ENCODE data around the gene LYPD4. TPM values are rescaled to one million over a fixed set of nuclear protein-coding genes. Genes with fewer than 3 reads are reported as not detected.

LYPD4 gene
- total and polyA plus RNA-seq, 7 experiments from 2014 or later: not detected

- DNase-seq (peak in 5 of 9 donors; percentile 44 to 60 (median 46)), ATAC-seq (no peak)
- Mint-ChIP-seq H3K27ac (peak overlapping the region; percentile 87 to 99 (median 98)), H3K27me3 (no peaks in the 10 kb centered on the region), H3K4me3 (peak overlapping the region; percentile 92 to 100 (median 98)), H3K9me3 (no peaks in the 10 kb centered on the region), H3K36me3 (peaks cover 11 to 47% (median 32%) of the 10 kb centered on the region in 5 donors), H3K4me1 (peaks cover 41 to 62% (median 56%) of the 10 kb centered on the region in 7 donors)
- peak overlapping the region; percentile 84 for H3K27ac ChIP-seq (ENCODE audit: low read depth, low read length)
- peak overlapping the region; percentile 78 for H3K4me3 ChIP-seq (ENCODE audit: low read length)
- ChIA-PET CTCF (interaction anchor here (0.6 to 9.0 kb wide), 5 partner anchors 15 to 46 kb away, joined by 3 to 151 read pairs (median 3); partner anchors contain the start of gene CD79A), POLR2A (interaction anchor here (1.2 to 13.3 kb wide), 10 partner anchors 8 to 70 kb away, joined by 4 to 565 read pairs (median 54); partner anchors contain the start of genes CD79A, ERFL, RABAC1 and RPS19)
- intact Hi-C loops (cut with micrococcal nuclease): loop anchor here (10.0 kb wide), 5 partner anchors 186 to 396 kb away; partner anchors contain the start of genes GRIK5 (in 2 of the 2), ZNF574 (in 2 of the 2), DEDD2 (in 1 of the 2) and GSK3A (in 1 of the 2)
- no peaks in the 10 kb centered on the region for H3K9me3 ChIP-seq (ENCODE audit: control insufficient read depth in 2 of 3, low read length in 3 of 3)
- peaks cover 20 to 55% (median 21%) of the 10 kb centered on the region in 3 experiments for H3K36me3 ChIP-seq (ENCODE audit: control insufficient read depth in 2 of 3, insufficient read depth in 3 of 3, low read length in 3 of 3)
- no peaks in the 10 kb centered on the region for H3K27me3 ChIP-seq (ENCODE audit: control insufficient read depth in 2 of 2, insufficient read depth in 2 of 2, low read length in 2 of 2)
- H3K4me1 ChIP-seq (ENCODE audit: control insufficient read depth in 2 of 2, insufficient read depth in 2 of 2, low read length in 2 of 2): peaks cover 49 to 66% of the 10 kb centered on the region in 2 donors
Observed at GRCh38 chr19:41888926-41889325, 44.4 kb upstream of the LYPD4 start.

- ChIA-PET POLR2A (interaction anchor here (0.6 to 13.3 kb wide), 12 partner anchors 14 to 1282 kb away, joined by 3 to 565 read pairs (median 26); partner anchors contain the start of genes CD79A, ERFL, RABAC1 and RPS19), CTCF (interaction anchor here (0.8 to 9.0 kb wide), 9 partner anchors 11 to 45 kb away, joined by 3 to 151 read pairs (median 3); partner anchors contain the start of gene CD79A)
- peak overlapping the region; percentile 84 for H3K27ac ChIP-seq (ENCODE audit: low read depth, low read length)
- H3K36me3 ChIP-seq (ENCODE audit: control insufficient read depth in 2 of 3, insufficient read depth in 3 of 3, low read length in 3 of 3): peaks cover 17 to 59% (median 20%) of the 10 kb centered on the region in 3 experiments
- Mint-ChIP-seq H3K4me1 (peaks cover 35 to 55% (median 51%) of the 10 kb centered on the region in 7 donors), H3K27me3 (no peaks in the 10 kb centered on the region), H3K36me3 (peaks cover 15 to 47% (median 35%) of the 10 kb centered on the region in 5 donors), H3K4me3 (peak overlapping the region; percentile 92 to 100 (median 98)), H3K27ac (peak overlapping the region; percentile 87 to 99 (median 98)), H3K9me3 (peaks cover 0 to 2% (median 0%) of the 10 kb centered on the region in 11 donors)
- DNase-seq: peak; percentile 51 to 88 (median 79)
- intact Hi-C loops (cut with micrococcal nuclease): loop anchor here (1.0 to 10.0 kb wide), 13 partner anchors 13 to 397 kb away; partner anchors contain the start of genes GRIK5 (in 2 of the 2), ZNF574 (in 2 of the 2), DEDD2 (in 1 of the 2) and GSK3A (in 1 of the 2)
- no peaks in the 10 kb centered on the region for H3K27me3 ChIP-seq (ENCODE audit: control insufficient read depth in 2 of 2, insufficient read depth in 2 of 2, low read length in 2 of 2)
- H3K4me1 ChIP-seq (ENCODE audit: control insufficient read depth in 2 of 2, insufficient read depth in 2 of 2, low read length in 2 of 2): peaks cover 44 to 62% of the 10 kb centered on the region in 2 donors
- H3K4me3 ChIP-seq (ENCODE audit: low read length): peak overlapping the region; percentile 78
- H3K9me3 ChIP-seq (ENCODE audit: control insufficient read depth in 2 of 3, low read length in 3 of 3): no peaks in the 10 kb centered on the region
- ATAC-seq: peak; percentile 62
Observed at GRCh38 chr19:41887711-41888382, 43.4 kb upstream of the LYPD4 start.

GRCh38 chr19:41886761-41887710 lies 42.6 kb upstream of the LYPD4 start:
- Histone ChIP-seq H3K27ac (ENCODE audit: low read depth, low read length) (peak overlapping the region; percentile 84), H3K4me3 (ENCODE audit: low read length) (peak overlapping the region; percentile 78), H3K36me3 (ENCODE audit: control insufficient read depth in 2 of 3, insufficient read depth in 3 of 3, low read length in 3 of 3) (peaks cover 10 to 51% (median 13%) of the 10 kb centered on the region in 3 experiments), H3K4me1 (ENCODE audit: control insufficient read depth in 2 of 2, insufficient read depth in 2 of 2, low read length in 2 of 2) (peaks cover 43 to 60% of the 10 kb centered on the region in 2 donors), H3K27me3 (ENCODE audit: control insufficient read depth in 2 of 2, insufficient read depth in 2 of 2, low read length in 2 of 2) (no peaks in the 10 kb centered on the region), H3K9me3 (ENCODE audit: control insufficient read depth in 2 of 3, low read length in 3 of 3) (no peaks in the 10 kb centered on the region)
- Mint-ChIP-seq H3K4me1 (peaks cover 38 to 59% (median 54%) of the 10 kb centered on the region in 7 donors), H3K9me3 (peaks cover 0 to 4% (median 0%) of the 10 kb centered on the region in 11 donors), H3K4me3 (peak overlapping the region; percentile 92 to 100 (median 98)), H3K27me3 (no peaks in the 10 kb centered on the region), H3K27ac (peak overlapping the region; percentile 87 to 99 (median 98)), H3K36me3 (peaks cover 21 to 51% (median 40%) of the 10 kb centered on the region in 5 donors)
- peak; percentile 62 for ATAC-seq
- intact Hi-C loops (cut with micrococcal nuclease): loop anchor here (1.0 to 10.0 kb wide), 13 partner anchors 12 to 398 kb away; partner anchors contain the start of genes GRIK5 (in 2 of the 2), ZNF574 (in 2 of the 2), DEDD2 (in 1 of the 2) and GSK3A (in 1 of the 2)
- ChIA-PET CTCF (interaction anchor here (0.8 to 9.0 kb wide), 11 partner anchors 9 to 50 kb away, joined by 3 to 151 read pairs (median 3); partner anchors contain the start of genes CD79A, ERFL and RPS19), POLR2A (interaction anchor here (0.7 to 13.3 kb wide), 12 partner anchors 9 to 511 kb away, joined by 3 to 565 read pairs (median 26); partner anchors contain the start of genes CD79A, ERFL, RABAC1 and RPS19)
- DNase-seq: peak in 7 of 9 donors; percentile 68 to 91 (median 90)

- intact Hi-C loops (cut with micrococcal nuclease): loop anchor here (1.0 to 10.0 kb wide), 9 partner anchors 25 to 401 kb away; partner anchors contain the start of genes GRIK5 (in 2 of the 2), ZNF574 (in 2 of the 2), DEDD2 (in 1 of the 2) and GSK3A (in 1 of the 2)
- DNase-seq: peak; percentile 69 to 91 (median 79)
Observed at GRCh38 chr19:41883821-41884733, 39.6 kb upstream of the LYPD4 start.

More at GRCh38 chr19:41883821-41884733, 39.6 kb upstream of the LYPD4 start:
- Histone ChIP-seq H3K27ac (ENCODE audit: low read depth, low read length) (peak overlapping the region; percentile 84), H3K4me1 (ENCODE audit: control insufficient read depth in 2 of 2, insufficient read depth in 2 of 2, low read length in 2 of 2) (peaks cover 34 to 44% of the 10 kb centered on the region in 2 donors), H3K4me3 (ENCODE audit: low read length) (peak overlapping the region; percentile 99), H3K36me3 (ENCODE audit: control insufficient read depth in 2 of 3, insufficient read depth in 3 of 3, low read length in 3 of 3) (peaks cover under 1 to 23% (median 1%) of the 10 kb centered on the region in 3 experiments), H3K27me3 (ENCODE audit: control insufficient read depth in 2 of 2, insufficient read depth in 2 of 2, low read length in 2 of 2) (no peaks in the 10 kb centered on the region), H3K9me3 (ENCODE audit: control insufficient read depth in 2 of 3, low read length in 3 of 3) (no peaks in the 10 kb centered on the region)
- H3K27ac Mint-ChIP-seq: peak overlapping the region; percentile 93 to 99 (median 98)
- H3K9me3 Mint-ChIP-seq: peaks cover 0 to 4% (median 0%) of the 10 kb centered on the region in 11 donors
- peaks cover 41 to 58% (median 51%) of the 10 kb centered on the region in 7 donors for H3K4me1 Mint-ChIP-seq
- peak; percentile 82 for ATAC-seq
- H3K4me3 Mint-ChIP-seq: peak overlapping the region; percentile 92 to 100 (median 98)
- H3K27me3 Mint-ChIP-seq: no peaks in the 10 kb centered on the region
- H3K36me3 Mint-ChIP-seq: peaks cover 21 to 44% (median 27%) of the 10 kb centered on the region in 5 donors
- ChIA-PET CTCF (interaction anchor here (0.6 to 9.0 kb wide), 3 partner anchors 10 to 26 kb away, joined by 3 to 151 read pairs (median 3); partner anchors contain the start of genes CD79A and RPS19), POLR2A (interaction anchor here (0.9 to 13.3 kb wide), 11 partner anchors 8 to 74 kb away, joined by 3 to 565 read pairs (median 9); partner anchors contain the start of genes CD79A, ERFL and RPS19)

Measured in naive thymus-derived CD4-positive, alpha-beta T cell (primary cell).